HG03025 (cell line): ENCODE results near the gene PLEKHG4B.
"Not testable (repeated sequence)": the region's sequence is repeated elsewhere in the genome, so short reads cannot be mapped to it uniquely, and the experiment has no call there.

Experiments
- ATAC-seq: cut with Tn5 transposase; IDR thresholded peaks from one replicate; pipeline ENCODE4 v1.9.1; 2021; ENCODE audit warnings: mild to moderate bottlenecking, moderate library complexity; ENCODE audit not compliant: unreplicated experiment, low FRiP score

PLEKHG4B gene

DNA sequence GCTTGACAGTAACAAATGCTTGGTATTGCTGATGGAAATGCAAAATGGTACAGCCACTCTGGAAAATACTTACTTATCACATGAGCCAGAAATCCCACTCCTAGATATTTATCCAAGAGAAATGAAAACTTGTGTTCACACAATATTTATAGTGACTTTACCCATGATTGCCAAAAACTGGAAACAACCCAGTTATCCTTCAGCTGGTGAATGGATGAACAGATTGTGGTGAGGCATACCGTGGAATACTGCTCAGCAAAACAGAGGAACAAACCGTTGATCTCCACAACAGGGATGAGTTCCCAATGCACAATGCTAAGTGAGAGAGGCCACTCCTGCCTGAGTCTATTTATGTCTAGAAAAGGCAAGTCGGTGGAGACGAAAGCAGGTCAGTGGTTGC, 58.8 kb downstream of the PLEKHG4B start:
- ATAC-seq, result no peak

DNA sequence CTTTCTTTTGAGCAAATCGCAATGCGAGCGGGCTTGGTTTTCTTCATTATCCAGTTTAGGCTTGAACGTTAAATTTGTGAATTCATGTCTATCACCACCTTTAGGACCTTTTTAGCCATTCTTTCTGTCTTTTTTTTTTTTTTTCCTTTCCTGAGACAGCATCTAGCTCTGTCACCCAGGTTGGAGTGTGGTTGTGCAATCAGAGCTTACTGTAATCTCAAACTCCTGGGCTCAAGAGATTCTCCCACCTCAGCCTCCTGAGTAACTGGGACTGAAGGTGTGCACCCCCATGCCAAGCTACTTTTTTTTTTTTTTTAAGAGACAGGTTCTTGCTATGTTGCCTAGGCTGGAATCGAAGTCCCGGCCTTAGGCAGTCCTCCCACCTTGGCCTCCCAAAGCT, 60.1 kb downstream of the PLEKHG4B start:
- no peak for ATAC-seq

DNA sequence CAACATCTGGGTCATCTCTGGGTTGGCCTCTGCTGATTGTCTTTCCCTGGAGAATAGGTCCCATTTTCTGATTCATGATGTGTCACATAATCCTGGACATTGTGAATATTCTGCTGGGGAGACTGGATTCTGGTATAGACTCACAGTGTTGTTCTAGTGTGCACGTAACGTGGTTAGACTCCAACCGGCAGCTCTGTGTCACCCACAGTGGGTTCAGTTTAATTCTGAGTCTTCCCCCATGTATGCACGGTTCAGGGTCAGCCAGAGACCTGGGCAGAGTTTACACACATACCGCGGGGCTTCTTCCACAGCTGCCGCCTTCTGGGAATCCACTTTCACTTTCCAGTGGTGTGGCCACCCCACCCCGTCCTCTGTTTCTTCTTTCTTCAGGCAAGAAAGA, 61.3 kb downstream of the PLEKHG4B start:
- no peak for ATAC-seq

DNA sequence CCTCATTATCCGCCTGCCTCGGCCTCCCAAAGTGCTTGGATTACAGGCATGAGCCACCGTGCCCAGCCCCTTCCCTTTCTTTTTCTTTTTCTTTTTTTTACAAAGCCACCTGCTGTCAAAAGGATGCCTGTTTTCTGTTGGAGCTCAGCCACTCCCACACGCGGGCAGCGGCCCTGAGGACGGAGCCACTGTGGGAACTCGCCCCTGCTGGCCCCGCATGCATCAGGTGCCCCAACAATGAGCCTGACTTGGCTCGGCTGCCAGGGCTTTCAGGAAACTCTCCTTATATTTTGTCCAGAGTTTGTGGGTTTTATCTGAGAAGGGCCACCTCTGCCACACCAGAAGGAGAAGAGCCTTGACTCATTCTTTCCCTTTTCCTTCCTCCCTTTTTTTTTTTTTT, 62.3 kb downstream of the PLEKHG4B start:
- ATAC-seq, result no peak

- ATAC-seq, result no peak
Observed at GRCh38 chr5:154826-155225, 62.9 kb downstream of the PLEKHG4B start.

- ATAC-seq, result no peak
Observed at GRCh38 chr5:155651-156410, 63.9 kb downstream of the PLEKHG4B start.

DNA sequence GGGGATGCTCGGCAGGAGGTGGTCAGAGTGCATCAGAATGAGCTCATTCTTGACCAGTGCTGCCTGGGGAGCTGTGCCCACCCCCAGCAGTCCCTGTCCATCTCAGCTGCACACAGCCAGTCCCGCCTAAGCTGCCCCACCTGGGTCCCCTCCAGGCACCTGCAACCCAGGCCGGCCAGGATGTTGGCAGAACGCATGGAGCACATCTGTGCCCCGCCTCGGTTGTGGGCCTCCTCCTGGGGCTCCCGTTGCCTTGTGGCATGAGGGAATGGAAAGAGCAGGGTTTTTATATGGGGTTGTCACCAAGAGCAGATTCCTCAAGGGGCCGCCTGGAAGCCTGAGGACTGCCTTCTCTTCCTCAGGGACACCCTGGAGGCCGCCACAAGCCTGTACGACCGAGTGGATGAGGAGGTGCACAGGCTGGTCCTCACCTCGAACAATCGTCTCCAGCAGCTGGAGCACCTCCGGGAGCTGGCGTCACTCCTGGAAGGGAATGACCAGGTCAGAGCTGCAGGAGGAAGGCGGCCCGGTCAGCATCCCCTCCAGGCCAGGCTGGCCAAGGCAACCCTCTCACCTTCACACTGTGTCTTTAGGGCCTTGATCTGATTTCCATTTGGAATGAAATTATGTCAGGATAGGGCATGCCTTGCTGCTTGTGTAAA, 64.6 kb downstream of the PLEKHG4B start:
- no peak for ATAC-seq

DNA sequence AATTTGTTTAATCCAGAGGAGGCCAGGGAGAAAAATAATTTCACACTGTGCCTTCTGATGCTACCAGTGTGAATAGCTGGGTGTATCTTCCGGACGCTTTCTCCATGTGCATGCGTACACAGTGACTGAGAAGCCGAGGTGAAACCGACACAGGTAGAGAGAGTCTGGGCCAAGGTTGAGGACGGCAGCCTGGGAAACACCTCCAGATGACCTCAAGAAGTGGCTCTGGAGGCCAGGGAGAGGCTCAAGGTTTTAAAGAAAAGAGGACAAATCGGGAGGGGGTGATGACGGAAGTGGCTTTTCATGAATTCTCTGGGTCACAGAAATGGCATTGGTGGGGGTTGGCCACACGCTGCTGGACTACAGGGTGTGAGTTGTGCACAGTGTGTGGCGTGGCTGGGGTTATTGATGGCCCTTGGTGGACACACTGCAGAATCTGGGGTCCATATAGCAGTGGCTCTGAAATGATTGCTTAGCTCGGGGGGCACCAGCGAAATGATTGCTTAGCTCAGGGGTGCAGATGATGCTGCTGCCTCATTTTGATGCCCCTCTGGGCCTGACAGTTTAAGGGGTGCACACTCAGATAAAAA, 65.3 kb downstream of the PLEKHG4B start:
- no peak for ATAC-seq

- ATAC-seq, result no peak
Observed at GRCh38 chr5:157801-158200, 65.8 kb downstream of the PLEKHG4B start.

GRCh38 chr5:158807-159447, 67.0 kb downstream of the PLEKHG4B start:
- ATAC-seq, result no peak

DNA sequence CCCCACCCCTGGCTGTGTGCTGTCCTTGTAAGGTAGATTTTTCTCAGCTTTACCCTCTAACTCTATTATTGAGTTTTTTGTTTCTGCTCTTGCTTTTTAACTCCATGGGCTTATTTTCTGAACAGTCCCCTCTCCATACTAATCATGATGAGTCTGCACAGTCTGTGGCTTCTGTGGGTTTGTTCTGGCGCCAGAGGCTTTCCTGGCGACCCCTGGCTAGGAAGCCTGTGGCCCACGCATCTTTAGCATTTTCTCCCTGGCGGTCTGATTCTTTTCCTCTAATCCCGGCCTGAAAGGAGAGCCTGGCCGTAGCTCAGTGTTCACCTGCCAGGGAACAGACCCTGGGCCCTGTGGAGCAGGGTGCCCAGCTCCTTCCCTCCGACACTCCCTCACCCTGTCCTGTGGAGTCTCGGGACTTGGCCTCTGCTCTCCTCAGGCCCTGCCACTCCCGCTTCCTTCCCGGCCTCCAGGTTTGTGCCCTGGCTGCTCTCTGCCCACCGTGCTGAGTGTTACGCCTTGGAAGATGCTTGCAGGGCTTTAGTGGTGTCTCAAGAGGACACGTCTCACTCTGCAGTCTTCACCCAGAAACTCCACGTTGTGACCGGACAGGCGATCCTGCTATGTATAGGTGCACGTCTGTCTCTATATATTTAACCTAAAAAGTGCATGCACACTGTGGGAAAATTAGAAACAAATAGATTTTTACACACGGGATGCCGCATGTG, 67.6 kb downstream of the PLEKHG4B start:
- ATAC-seq, result no peak

DNA sequence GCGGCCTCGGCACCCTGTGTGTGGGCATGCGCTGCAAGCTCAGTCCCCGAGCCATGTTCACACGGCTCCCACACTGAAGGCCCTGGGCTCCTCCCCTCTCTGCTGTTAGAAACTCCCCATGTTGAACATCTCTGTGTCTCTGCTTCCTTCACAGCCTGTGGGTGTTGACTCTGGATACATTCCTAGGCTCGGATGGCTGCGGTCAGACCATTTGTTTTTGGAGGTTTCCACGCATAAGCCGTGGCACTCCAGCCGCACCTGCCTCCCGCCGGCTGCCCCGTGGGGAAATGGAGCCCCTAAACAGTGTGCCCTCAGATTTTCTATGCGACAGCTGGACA, 68.2 kb downstream of the PLEKHG4B start:
- ATAC-seq, result no peak

DNA sequence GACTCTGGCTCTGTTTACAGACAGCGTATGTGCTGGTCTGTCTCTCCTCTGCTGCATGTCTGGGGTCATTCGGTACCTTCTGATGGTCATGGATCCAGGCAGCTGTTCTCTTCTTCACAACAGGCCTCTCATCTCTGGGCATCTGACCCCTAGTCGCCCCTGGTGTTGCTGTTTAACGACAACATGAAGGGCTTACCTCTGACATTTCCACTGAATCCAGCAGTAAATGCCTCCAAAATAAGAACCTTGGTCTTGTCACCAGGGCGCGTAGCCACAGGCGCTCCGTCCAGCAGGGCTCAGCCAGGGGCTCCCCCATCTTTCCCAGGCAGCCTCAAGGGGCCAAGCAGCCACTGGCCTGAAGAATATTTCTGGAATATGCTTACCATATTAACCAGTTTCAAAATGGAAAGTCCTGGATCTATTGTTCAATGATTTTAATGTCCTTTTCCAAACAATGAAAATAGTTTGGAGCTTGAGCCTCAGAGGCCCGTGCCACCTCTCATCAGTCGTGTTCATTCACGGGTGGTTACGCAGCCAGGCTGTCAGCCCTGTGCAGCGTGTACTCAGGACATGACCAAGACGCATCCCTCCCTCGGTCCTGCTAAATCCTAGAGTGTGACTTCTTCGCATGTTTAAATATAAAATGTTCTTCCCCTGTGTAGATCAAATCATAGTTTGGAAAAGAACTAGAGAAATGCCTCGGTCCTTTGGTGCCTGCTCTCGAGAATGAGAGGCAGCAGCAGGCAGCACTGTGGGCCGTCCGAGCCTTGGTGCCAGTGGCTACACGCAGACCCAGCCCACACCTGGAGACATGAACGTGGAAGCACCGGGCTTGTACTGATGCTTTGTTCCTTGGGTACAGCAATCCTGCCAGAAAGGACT, 69.2 kb downstream of the PLEKHG4B start:
- ATAC-seq, result no peak

DNA sequence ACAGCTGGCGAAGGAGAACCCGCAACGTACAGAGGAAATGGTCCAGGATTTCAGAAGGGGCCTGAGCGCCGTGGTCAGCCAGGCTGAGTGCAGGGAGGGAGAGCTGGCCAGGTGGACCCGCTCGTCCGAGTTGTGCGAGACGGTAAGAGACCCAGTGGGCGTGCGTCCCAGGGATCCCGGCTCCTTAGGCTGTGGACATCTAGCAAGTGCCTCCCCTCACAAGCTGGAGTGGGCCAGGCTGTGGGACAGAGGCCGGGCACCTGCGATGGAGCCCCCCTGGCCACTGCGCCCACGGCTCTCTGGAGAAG, 69.8 kb downstream of the PLEKHG4B start:
- no peak for ATAC-seq

GRCh38 chr5:162190-162564, 70.2 kb downstream of the PLEKHG4B start:
- ATAC-seq, result no peak

DNA sequence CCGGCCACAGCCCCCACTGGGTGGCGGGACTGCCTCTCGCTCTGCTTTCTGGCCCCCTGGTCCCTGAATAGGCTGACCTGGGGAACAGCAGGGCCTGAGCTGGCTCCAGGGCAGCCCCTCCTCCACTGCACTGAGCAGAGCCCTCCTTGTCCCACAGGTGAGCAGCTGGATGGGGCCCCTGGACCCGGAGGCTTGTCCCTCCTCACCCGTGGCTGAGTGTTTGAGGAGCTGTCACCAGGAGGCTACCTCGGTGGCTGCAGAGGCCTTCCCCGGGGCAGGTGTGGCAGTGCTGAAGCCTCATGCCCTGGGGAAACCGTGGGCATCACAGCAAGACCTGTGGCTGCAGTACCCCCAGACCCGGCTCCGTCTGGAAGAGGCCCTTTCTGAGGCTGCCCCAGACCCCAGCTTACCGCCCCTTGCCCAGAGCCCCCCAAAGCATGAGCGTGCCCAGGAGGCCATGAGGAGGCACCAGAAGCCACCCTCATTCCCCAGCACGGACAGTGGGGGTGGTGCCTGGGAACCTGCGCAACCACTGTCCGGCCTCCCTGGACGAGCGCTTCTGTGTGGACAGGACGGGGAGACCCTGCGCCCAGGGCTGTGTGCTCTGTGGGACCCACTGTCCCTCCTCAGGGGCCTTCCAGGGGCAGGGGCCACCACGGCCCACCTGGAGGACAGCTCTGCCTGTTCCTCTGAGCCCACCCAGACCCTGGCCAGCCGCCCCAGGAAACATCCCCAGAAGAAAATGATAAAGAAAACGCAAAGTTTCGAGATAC, 70.8 kb downstream of the PLEKHG4B start:
- no peak for ATAC-seq

- no peak for ATAC-seq
Observed at GRCh38 chr5:163338-163620, 71.3 kb downstream of the PLEKHG4B start.

DNA sequence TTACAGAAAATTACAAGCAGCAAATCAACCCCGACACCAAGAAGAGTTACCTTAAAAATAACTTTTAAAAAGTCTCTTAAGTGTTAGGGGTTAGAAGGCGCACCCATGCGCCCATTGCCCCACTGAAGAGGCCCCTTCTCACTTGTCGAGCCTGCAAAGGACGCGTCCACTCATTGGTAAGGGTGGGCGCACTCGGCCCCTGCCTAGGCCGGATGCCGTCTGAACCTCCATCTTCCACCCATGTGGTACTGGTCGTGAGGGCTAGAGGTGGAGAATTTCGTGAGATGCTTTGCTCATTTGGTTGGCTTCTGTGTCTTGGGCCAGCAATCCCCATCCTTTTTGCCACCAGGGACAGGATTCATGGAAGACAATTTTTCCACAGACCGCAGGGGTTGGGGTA, 71.9 kb downstream of the PLEKHG4B start:
- ATAC-seq, result no peak

- ATAC-seq, result no peak
Observed at GRCh38 chr5:164244-164643, 72.3 kb downstream of the PLEKHG4B start.

GRCh38 chr5:164783-165182, 72.8 kb downstream of the PLEKHG4B start:
- not testable (repeated sequence) for ATAC-seq
